Fibroblast of lung (primary cell): ENCODE results near the gene FRMD4A.

Source experiments
- EZH2 ChIP-seq: IDR thresholded peaks from 2 replicates; pipeline ENCODE4 v1.5.1; 2012; ENCODE audit warnings: low read length, control low read depth, mild to moderate bottlenecking; ENCODE audit errors: missing control alignments
- TF ChIP-seq, protein P1 (sequence below), 2 donors: IDR thresholded peaks in 1 of 2; conservative IDR thresholded peaks in 1 of 2; 1 replicate in 1 of 2; 2 replicates in 1 of 2; pipeline ENCODE4 v1.5.1; 2011 to 2012; ENCODE audit warnings: low read length in 2 of 2, control low read depth in 1 of 2, inconsistent platforms in 1 of 2, low read depth in 1 of 2, mild to moderate bottlenecking in 1 of 2

GRCh38 chr10:14087566-14087965, 243.2 kb downstream of the FRMD4A start:
- TF ChIP-seq, protein P1, sequence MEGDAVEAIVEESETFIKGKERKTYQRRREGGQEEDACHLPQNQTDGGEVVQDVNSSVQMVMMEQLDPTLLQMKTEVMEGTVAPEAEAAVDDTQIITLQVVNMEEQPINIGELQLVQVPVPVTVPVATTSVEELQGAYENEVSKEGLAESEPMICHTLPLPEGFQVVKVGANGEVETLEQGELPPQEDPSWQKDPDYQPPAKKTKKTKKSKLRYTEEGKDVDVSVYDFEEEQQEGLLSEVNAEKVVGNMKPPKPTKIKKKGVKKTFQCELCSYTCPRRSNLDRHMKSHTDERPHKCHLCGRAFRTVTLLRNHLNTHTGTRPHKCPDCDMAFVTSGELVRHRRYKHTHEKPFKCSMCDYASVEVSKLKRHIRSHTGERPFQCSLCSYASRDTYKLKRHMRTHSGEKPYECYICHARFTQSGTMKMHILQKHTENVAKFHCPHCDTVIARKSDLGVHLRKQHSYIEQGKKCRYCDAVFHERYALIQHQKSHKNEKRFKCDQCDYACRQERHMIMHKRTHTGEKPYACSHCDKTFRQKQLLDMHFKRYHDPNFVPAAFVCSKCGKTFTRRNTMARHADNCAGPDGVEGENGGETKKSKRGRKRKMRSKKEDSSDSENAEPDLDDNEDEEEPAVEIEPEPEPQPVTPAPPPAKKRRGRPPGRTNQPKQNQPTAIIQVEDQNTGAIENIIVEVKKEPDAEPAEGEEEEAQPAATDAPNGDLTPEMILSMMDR (conservative IDR thresholded peaks at IDR 0.05 in 1 of 2, IDR thresholded peaks at IDR 0.05 in 1 of 2; ENCODE audit: low read depth in 1 of 2, low read length in 2 of 2): no peak
- no peak for TF ChIP-seq EZH2
